DOHH2 (cell line): ENCODE measurements around the gene SPINT1.
A peak's percentile ranks its signal among the peaks of the same experiment; 100 is the strongest.

Source experiments
- H3F3A ChIP-seq: fragments of 200-600 bp; sonication (generic), shearing (Covaris generic); 2 replicates; pipeline ENCODE4 v1.6.0; 2016; ENCODE audit warnings: antibody characterized with exemption, mild to moderate bottlenecking; ENCODE audit not compliant: control insufficient read depth, insufficient read depth
- H3K27ac ChIP-seq: fragments of 200-600 bp; sonication (generic); 2 replicates; pipeline ENCODE4 v1.5.1; 2014; ENCODE audit warnings: low read depth, mild to moderate bottlenecking, low read length, moderate library complexity
- H3K27me3 ChIP-seq: fragments of 200-600 bp; sonication (generic); 2 replicates; pipeline ENCODE4 v1.6.1; 2014; ENCODE audit warnings: mild to moderate bottlenecking, low read length, mixed read lengths; ENCODE audit not compliant: control insufficient read depth
- H3K36me3 ChIP-seq: fragments of 200-600 bp; sonication (generic); 2 replicates; pipeline ENCODE4 v1.6.1; 2014; ENCODE audit warnings: mild to moderate bottlenecking, low read length, moderate library complexity, mixed read lengths; ENCODE audit not compliant: control insufficient read depth
- H3K4me1 ChIP-seq: fragments of 200-600 bp; sonication (generic); 2 replicates; pipeline ENCODE4 v1.6.1; 2014; ENCODE audit warnings: mild to moderate bottlenecking, low read length, mixed read lengths; ENCODE audit not compliant: control insufficient read depth
- H3K4me2 ChIP-seq: fragments of 200-600 bp; sonication (generic); 2 replicates; pipeline ENCODE4 v1.6.0; 2014; ENCODE audit warnings: mild to moderate bottlenecking, low read length, moderate library complexity
- H3K4me3 ChIP-seq: fragments of 200-600 bp; sonication (generic); 2 replicates; pipeline ENCODE4 v1.5.1; 2014; ENCODE audit warnings: mild to moderate bottlenecking, low read length, mixed read lengths
- H3K79me2 ChIP-seq: fragments of 200-600 bp; sonication (generic); 2 replicates; pipeline ENCODE4 v1.6.1; 2014; ENCODE audit warnings: mild to moderate bottlenecking, low read length, mixed read lengths; ENCODE audit not compliant: control insufficient read depth
- H3K9me2 ChIP-seq: fragments of 200-600 bp; sonication (generic); replicated peaks from 2 replicates; pipeline ENCODE4 v1.6.1; 2014; ENCODE audit warnings: mild to moderate bottlenecking, low read length, mixed read lengths; ENCODE audit not compliant: control insufficient read depth
- H3K9me3 ChIP-seq: fragments of 200-600 bp; sonication (generic); 2 replicates; pipeline ENCODE4 v1.6.1; 2014; ENCODE audit warnings: antibody characterized with exemption, low read length, mixed read lengths; ENCODE audit not compliant: control insufficient read depth, insufficient read depth
- H4K20me1 ChIP-seq: fragments of 200-600 bp; sonication (generic); 2 replicates; pipeline ENCODE4 v1.6.0; 2014; ENCODE audit warnings: low read depth, mild to moderate bottlenecking, antibody characterized with exemption, low read length, moderate library complexity; ENCODE audit not compliant: control insufficient read depth, insufficient read depth
- CTCF ChIP-seq: fragments of 200-600 bp; sonication (generic); IDR thresholded peaks from one replicate; pipeline ENCODE4 v1.5.1; 2014; ENCODE audit warnings: antibody characterized with exemption, mild to moderate bottlenecking, low read depth, low read length; ENCODE audit not compliant: poor library complexity, severe bottlenecking
- EZH2phosphoT487 ChIP-seq: fragments of 200-600 bp; sonication (generic); IDR thresholded peaks from 2 replicates; pipeline ENCODE4 v1.6.1; 2017; ENCODE audit warnings: borderline replicate concordance, mild to moderate bottlenecking, antibody characterized with exemption, low read length, moderate library complexity, mixed read lengths

The SPINT1 gene

GRCh38 chr15:40906091-40906990, 62.5 kb downstream of the SPINT1 start:
- no peaks in the 10 kb centered on the region for H3K27me3 ChIP-seq
- H3F3A ChIP-seq, result peaks cover 9% of the 10 kb centered on the region; the same call in 1 of the 2 replicates
- no peaks in the 10 kb centered on the region for H3K9me3 ChIP-seq
- H3K79me2 ChIP-seq, result peaks cover 9% of the 10 kb centered on the region; the same call in 1 of the 2 replicates
- H3K4me1 ChIP-seq, result peaks cover 44% of the 10 kb centered on the region
- no peaks in the 10 kb centered on the region for H3K9me2 ChIP-seq
- H3K36me3 ChIP-seq, result peaks cover 27% of the 10 kb centered on the region
- H3K4me2 ChIP-seq, result peak overlapping the region; percentile 100
- peak overlapping the region; percentile 82 for H3K4me3 ChIP-seq
- H4K20me1 ChIP-seq, result no peaks in the 10 kb centered on the region
- peak overlapping the region; percentile 46 for H3K27ac ChIP-seq
- peak; percentile 87 for TF ChIP-seq CTCF
- TF ChIP-seq EZH2phosphoT487, result no peak

DNA sequence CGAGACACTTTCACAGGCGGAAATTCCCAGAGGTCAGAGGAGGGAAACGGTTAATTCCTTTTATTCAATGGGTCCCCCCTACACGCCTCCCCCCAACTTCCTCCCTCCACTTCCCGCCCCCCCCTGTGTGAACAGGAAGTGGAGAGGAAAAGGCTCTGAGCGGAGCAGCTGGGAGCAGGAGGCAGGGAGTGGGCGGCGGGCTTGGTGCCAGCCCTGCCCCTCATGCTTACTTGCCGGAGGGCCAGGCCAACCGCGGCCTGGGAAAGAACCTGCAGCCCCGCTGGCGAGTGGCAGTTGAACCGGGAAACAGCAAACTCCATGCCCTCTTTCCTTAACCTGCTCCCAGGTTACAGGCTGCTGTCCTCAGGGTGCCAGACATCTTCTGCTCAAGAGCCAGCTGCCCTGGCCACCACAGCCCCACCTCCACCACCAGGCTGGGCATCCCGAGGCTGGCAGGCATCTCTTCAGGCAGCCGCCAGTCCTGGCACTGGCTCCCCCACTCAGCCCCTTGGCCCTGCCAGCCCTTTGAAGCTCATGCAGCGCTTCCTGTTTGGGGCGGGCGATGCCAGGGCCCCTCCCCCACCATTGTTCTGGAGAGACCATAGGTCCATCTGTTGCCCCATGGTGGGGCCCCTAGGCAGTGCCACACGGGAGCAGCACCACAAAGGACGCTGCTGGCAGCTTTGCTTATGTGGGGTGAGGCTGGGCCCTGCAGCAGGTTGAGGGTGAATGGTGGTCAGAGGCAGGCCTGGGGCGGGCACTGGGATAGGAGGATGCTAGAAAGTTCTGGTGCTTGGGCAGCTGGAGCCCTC, 63.3 kb downstream of the SPINT1 start:
- Histone ChIP-seq H3K4me3 (peak overlapping the region; percentile 82), H4K20me1 (no peaks in the 10 kb centered on the region), H3K27me3 (no peaks in the 10 kb centered on the region), H3K9me3 (no peaks in the 10 kb centered on the region), H3K36me3 (peaks cover 27% of the 10 kb centered on the region), H3K79me2 (peaks cover 9% of the 10 kb centered on the region; the same call in 1 of the 2 replicates), H3K4me2 (peak overlapping the region; percentile 100), H3F3A (peaks cover 9% of the 10 kb centered on the region; the same call in 1 of the 2 replicates), H3K27ac (peak overlapping the region; percentile 32; the same call in 1 of the 2 replicates), H3K4me1 (peaks cover 44% of the 10 kb centered on the region), H3K9me2 (no peaks in the 10 kb centered on the region)
- no peak for TF ChIP-seq CTCF
